Upper lobe of left lung (tissue), 4 donors: ENCODE measurements around the gene GFAP.

ENCODE experiments used
- EP300 ChIP-seq, 4 donors: sonication (generic); formaldehyde crosslinking; IDR thresholded peaks; one replicate each; pipeline ENCODE4 v1.5.1; 2017; ENCODE audit warnings: antibody characterized with exemption in 4 of 4, control low read depth in 2 of 4
- POLR2A ChIP-seq, 4 donors: fragments of 450-650 bp; IDR thresholded peaks; one replicate each; pipeline ENCODE4 v1.5.1; 2016 to 2017; ENCODE audit warnings: antibody characterized with exemption in 4 of 4, mild to moderate bottlenecking in 2 of 4
- TF ChIP-seq, protein P1 (sequence below), 6 experiments: fragments of 450-650 bp in 4 of 6; fragments of 200-600 bp in 2 of 6; sonication (generic) in 2 of 6; IDR thresholded peaks; one replicate each; pipeline ENCODE4 v1.5.1; 2016 to 2019; ENCODE audit warnings: antibody characterized with exemption in 6 of 6

DNA sequence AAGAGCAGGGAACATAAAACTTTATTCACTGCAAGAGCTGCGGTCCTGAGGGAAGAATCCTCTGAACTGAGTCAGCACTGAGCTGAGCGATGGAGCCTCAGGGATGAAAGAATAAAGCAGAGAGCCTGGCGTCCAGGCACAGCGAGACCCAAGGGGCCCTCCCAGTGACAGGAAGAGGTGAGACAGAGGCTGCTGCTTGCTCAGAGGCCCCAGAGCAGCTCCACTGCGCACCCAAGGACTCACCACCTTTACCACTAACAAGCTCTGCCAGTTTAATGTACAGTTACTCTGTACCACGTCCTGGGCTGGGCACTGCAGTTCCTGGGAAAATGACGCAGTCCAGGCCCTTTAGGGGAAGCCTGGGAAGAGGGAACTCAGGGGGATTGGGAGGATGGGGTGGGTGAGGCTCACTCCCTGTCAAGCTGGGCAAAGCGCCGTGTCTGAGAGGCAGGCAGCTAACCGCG is 5.6 kb downstream of the GFAP start:
- TF ChIP-seq, protein P1, sequence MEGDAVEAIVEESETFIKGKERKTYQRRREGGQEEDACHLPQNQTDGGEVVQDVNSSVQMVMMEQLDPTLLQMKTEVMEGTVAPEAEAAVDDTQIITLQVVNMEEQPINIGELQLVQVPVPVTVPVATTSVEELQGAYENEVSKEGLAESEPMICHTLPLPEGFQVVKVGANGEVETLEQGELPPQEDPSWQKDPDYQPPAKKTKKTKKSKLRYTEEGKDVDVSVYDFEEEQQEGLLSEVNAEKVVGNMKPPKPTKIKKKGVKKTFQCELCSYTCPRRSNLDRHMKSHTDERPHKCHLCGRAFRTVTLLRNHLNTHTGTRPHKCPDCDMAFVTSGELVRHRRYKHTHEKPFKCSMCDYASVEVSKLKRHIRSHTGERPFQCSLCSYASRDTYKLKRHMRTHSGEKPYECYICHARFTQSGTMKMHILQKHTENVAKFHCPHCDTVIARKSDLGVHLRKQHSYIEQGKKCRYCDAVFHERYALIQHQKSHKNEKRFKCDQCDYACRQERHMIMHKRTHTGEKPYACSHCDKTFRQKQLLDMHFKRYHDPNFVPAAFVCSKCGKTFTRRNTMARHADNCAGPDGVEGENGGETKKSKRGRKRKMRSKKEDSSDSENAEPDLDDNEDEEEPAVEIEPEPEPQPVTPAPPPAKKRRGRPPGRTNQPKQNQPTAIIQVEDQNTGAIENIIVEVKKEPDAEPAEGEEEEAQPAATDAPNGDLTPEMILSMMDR (IDR thresholded peaks at IDR 0.05) = no peak
- TF ChIP-seq EP300 (IDR thresholded peaks at IDR 0.05) (no peak), POLR2A (IDR thresholded peaks at IDR 0.05) (no peak)
